GM12872 (cell line): Measurements from ENCODE around the gene LMO3.

Experiments used
- TF ChIP-seq, protein P1 (sequence below): IDR thresholded peaks from 3 replicates; pipeline ENCODE4 v1.5.1; 2011; ENCODE audit warnings: low read depth, mild to moderate bottlenecking, low read length, moderate library complexity; ENCODE audit not compliant: insufficient read depth

LMO3 gene

DNA sequence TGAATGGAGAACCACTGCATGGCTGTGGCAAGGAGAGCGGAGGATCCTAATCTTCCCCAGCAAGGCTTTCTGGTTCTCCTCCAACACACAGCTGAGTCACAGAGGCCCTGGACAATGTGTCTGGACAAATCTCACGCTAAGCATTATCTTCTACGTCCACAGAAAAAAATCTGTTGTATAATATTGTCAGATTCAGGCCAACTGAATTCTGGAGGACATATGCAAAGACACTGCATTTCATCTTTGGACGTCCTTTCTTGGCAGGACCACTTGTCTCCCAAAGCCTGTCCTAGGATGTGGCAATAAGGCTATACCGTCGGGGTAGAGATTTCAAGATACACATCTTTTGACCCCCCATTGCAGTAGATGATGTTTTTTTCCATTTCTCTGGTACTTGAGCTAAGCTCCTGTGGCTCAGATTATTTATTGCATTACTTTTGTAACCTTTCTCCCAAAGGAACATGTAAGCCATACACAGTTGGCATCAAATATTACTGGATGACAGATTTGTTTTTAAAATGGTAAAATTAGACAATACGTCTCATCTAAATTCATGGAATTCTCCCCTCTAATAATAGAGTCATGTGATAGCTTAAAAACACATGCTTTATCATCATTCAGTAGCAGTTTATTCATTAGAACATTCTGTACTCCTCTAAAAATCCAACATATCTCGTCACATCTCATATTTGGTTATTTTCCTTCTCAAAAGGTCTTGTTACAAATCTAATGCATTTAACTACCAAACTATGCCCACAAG is 19.4 kb downstream of the LMO3 start:
- TF ChIP-seq, protein P1, sequence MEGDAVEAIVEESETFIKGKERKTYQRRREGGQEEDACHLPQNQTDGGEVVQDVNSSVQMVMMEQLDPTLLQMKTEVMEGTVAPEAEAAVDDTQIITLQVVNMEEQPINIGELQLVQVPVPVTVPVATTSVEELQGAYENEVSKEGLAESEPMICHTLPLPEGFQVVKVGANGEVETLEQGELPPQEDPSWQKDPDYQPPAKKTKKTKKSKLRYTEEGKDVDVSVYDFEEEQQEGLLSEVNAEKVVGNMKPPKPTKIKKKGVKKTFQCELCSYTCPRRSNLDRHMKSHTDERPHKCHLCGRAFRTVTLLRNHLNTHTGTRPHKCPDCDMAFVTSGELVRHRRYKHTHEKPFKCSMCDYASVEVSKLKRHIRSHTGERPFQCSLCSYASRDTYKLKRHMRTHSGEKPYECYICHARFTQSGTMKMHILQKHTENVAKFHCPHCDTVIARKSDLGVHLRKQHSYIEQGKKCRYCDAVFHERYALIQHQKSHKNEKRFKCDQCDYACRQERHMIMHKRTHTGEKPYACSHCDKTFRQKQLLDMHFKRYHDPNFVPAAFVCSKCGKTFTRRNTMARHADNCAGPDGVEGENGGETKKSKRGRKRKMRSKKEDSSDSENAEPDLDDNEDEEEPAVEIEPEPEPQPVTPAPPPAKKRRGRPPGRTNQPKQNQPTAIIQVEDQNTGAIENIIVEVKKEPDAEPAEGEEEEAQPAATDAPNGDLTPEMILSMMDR, result no peak

DNA sequence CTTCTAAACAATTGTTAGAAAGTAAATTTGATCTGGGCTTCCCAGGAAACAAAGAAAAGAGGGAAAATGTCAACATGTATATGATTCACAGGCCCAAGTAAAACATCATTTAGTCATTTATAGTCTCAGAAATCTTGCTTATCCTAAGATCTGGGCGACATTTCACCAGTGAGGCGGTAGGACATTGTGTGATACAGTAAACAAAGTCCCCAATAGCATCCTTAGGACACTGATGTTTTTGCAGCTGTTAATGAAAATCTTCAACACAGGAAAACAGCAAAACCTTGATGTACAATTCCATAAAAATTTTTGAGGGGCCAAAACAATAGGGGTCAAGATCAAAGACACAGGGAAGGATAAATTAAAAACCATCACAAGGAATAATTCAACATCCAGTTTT is 20.2 kb downstream of the LMO3 start:
- TF ChIP-seq, protein P1, result no peak

DNA sequence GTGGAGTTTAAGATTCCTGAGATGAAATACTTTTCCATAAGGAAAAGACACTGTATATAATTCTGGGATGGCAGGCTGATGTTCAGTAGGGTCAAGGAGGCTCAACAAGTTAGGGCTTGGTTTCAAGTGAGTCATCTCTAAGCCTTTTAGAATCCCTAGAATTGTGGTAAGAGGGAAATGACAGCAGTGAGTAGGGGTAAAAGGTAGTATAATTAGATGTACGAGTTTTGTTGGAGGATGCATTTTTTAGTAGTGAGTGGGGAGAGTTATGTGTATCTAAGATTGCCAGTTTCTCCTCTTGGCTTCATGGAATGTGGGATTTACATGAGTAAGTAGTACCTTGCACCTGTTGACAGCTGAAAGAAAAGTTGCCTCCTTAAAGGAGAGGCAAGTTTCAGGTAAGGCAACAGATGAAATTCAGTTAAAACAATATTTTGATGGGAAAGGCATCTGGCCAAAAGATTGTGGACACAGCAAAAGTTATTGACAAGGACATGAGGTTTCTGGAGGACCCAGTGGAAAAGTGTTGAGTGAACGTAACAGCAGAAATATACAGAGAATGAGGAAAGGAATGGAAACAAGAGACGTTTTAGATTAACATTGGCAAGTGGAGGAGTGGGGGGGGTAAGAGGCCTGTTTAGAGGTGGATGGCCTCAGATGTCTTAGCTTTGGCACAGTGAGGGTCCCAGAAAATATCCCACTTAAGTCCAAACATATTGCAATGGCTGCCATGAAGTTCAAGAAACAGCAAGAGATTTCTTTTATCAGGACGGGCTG is 21.8 kb downstream of the LMO3 start:
- TF ChIP-seq, protein P1, result no peak

DNA sequence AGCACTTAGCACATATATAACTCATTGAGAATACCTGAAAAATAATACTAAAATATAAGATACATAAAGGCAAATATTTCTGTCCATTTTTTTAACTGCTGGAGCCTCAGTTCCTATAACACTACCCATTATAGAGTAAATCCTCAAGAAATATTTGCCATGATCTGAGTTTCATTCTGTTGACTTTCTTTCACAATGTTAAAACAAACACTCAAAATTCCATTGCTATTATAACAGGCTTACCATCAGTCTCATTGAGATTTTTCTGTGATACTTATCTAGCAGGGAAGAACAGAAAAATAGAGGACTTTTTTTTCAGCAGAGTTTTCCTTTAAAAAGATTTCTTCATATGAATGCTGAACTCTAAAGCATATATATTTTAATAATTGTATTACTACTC is 24.5 kb downstream of the LMO3 start:
- TF ChIP-seq, protein P1, result no peak

DNA sequence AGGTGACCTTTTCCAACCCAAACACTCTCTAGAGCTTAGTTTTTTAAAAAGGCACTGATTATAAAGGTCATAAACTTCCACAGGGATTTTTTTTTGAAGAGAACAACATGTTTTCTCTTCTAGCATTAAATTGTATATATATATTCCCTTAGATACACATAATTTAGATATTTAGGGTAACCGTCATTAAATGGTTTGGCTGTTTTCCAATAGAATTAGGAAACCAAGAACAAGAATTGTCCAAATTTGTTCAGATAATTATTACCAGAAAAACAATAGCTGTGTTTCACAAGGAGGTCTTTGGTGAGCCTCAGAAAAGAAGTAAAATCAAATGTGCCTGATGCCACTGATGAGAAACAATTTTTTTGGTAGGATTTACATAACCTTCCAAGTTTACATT is 26.9 kb downstream of the LMO3 start:
- TF ChIP-seq, protein P1, result no peak

DNA sequence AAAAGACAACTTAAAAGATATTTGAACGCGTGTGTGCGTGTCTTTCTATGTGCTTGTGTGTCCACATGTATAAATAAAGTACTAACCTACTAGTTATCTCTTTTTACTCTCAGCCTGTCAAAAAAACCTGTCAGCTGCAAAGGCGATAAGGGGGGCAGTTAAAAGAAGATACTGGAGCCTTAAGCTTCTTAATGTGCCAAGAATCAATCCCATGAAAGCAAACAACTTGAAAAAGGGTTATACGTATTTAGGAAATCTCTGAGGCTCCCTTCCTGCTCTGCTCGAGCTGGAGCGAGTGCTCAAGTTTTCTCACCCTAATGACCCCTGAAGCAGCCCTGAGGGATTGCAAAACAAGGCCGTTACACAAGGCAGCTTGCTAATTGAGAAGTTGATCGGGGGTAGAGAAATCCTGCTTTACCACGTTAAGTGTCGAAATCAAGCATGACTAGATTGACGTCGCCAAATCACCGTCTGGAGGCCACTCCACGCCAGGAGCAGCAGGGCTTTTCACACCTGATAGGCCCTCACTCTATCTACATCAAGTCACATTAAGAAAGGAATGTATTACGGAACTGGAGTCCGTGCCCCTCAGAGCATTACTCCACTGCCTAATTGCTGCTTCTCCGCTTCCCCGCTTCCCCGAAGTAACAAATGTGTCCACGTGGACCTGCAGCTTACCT is 32.4 kb downstream of the LMO3 start:
- TF ChIP-seq, protein P1, result no peak

DNA sequence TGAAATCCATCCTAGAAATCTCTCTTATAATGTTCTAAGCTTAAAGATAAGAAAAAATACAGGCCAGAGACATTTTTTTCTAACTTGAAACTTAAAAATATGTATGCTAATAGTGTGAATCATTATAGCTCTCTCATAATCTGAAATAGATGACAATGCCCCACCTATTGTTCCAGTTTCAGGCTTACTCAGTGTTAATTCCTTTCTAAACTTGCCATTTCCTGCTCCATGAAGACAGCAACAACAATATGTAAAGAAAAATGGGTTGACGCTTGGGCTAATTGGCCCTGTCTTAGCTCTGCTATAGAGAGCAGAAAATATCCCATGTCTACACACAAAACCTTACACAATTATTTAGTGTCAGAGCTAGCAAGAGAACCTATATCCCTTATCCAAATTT is 37.1 kb downstream of the LMO3 start:
- TF ChIP-seq, protein P1, result no peak
